ENCODE data around the gene MEGF6.

DNA sequence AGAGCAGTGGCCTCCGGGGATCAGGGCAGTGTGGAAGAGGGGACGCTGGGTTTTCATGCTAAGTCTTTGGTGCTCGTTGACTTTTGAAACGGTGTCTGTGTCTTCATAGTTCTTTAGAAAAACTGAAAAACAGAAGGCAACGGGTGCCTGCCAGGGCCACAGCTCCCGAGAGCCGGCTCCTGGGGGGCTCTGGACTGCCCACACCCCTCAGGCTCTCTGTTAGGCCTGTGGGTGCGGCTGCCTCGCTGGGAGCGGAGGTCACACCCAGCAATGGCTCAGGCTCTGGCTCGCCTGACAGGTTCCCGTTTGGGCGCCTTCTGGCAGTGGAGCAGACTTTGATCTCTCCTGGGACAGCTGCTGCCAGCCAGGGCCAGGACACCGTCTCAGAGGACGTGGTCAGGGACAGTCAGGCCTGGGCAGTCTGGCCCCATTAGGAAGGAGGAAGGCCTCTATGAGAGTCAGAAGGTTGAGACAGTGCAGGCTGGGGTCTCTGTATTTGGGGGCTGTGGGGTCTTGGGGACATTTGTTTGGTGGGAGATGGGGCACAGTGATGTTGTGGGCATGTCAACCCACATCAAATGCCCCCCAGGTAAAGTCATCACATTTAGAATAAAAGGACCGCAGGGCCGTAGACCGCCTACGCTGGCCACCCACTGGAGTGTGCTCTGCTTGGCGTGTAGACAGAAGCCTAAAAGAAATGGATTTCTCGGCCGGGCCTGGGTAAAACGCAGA, 151.2 kb downstream of the MEGF6 start:
- TF ChIP-seq SP1 (CRISPR knock-in tag; IDR thresholded peaks at IDR 0.05) (no peak), MYC (IDR thresholded peaks at IDR 0.05; ENCODE audit: low read depth, low read length) (no peak), MYC (CRISPR knock-in tag; IDR thresholded peaks at IDR 0.05; ENCODE audit: borderline replicate concordance, low read depth) (no peak), YY1 (IDR thresholded peaks at IDR 0.05; ENCODE audit: borderline replicate concordance in 1 of 3, control insufficient read depth in 1 of 3, extremely low read depth in 1 of 3, insufficient read depth in 3 of 3, insufficient read length in 1 of 3, insufficient replicate concordance in 2 of 3, low read depth in 1 of 3, low read length in 2 of 3) (no peak), ETV5 (CRISPR knock-in tag; IDR thresholded peaks at IDR 0.05; ENCODE audit: low read depth) (no peak), PPARD (CRISPR knock-in tag; IDR thresholded peaks at IDR 0.05) (no peak)
- TF ChIP-seq, protein P1, sequence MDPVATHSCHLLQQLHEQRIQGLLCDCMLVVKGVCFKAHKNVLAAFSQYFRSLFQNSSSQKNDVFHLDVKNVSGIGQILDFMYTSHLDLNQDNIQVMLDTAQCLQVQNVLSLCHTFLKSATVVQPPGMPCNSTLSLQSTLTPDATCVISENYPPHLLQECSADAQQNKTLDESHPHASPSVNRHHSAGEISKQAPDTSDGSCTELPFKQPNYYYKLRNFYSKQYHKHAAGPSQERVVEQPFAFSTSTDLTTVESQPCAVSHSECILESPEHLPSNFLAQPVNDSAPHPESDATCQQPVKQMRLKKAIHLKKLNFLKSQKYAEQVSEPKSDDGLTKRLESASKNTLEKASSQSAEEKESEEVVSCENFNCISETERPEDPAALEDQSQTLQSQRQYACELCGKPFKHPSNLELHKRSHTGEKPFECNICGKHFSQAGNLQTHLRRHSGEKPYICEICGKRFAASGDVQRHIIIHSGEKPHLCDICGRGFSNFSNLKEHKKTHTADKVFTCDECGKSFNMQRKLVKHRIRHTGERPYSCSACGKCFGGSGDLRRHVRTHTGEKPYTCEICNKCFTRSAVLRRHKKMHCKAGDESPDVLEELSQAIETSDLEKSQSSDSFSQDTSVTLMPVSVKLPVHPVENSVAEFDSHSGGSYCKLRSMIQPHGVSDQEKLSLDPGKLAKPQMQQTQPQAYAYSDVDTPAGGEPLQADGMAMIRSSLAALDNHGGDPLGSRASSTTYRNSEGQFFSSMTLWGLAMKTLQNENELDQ (CRISPR knock-in tag; IDR thresholded peaks at IDR 0.05; ENCODE audit: borderline replicate concordance), result no peak

All from K562 (cell line).